Sigmoid colon (tissue), 7 donors: Measurements from ENCODE around the gene BFAR. TPM values are rescaled to one million over a fixed set of nuclear protein-coding genes. Genes with fewer than 3 reads are reported as not detected.

ENCODE experiments used
- DNase-seq: peaks from one replicate; pipeline ENCODE4 v3.0.0-alpha.2; 2019
- H3K27ac ChIP-seq, 4 donors: fragments of 200-600 bp; sonication (generic); one replicate each; pipeline ENCODE4 v1.5.1; 2016 to 2019; ENCODE audit warnings: mild to moderate bottlenecking in 1 of 4
- H3K27me3 ChIP-seq, 3 donors: fragments of 200-600 bp; sonication (generic); one replicate each; pipeline ENCODE4 v1.5.1; 2019; ENCODE audit warnings: mild to moderate bottlenecking in 1 of 3
- H3K36me3 ChIP-seq, 4 donors: fragments of 200-600 bp; sonication (generic); one replicate each; pipeline ENCODE4 v1.5.1; 2016 to 2019
- H3K4me1 ChIP-seq, 4 donors: fragments of 200-600 bp; sonication (generic); one replicate each; pipeline ENCODE4 v1.5.1; 2017 to 2019
- H3K4me3 ChIP-seq, 4 donors: fragments of 200-600 bp; sonication (generic); one replicate each; pipeline ENCODE4 v1.5.1; 2017 to 2019; ENCODE audit warnings: mild to moderate bottlenecking in 2 of 4, moderate library complexity in 1 of 4
- H3K9me3 ChIP-seq, 4 donors: fragments of 200-600 bp in 3 of 4; sonication (generic) in 3 of 4; one replicate each; pipeline versions ENCODE4 v1.5.1 to v1.6.1; 2013 to 2019
- EP300 ChIP-seq, 4 donors: sonication (generic); formaldehyde crosslinking; IDR thresholded peaks; one replicate each; pipeline ENCODE4 v1.6.1; 2017; ENCODE audit warnings: antibody characterized with exemption in 4 of 4
- POLR2A ChIP-seq, 2 donors: fragments of 450-650 bp; IDR thresholded peaks; one replicate each; pipeline ENCODE4 v1.6.1; 2016; ENCODE audit warnings: antibody characterized with exemption in 2 of 2, mild to moderate bottlenecking in 2 of 2, moderate library complexity in 2 of 2
- POLR2AphosphoS5 ChIP-seq, 4 donors: sonication (generic); formaldehyde crosslinking; IDR thresholded peaks; one replicate each; pipeline ENCODE4 v1.6.1; 2017; ENCODE audit warnings: antibody characterized with exemption in 4 of 4
- WGBS, 2 donors: extraction: QIAGEN DNeasy Blood & Tissue Kit; methylation state at CpG; one replicate each; pipeline ENCODE4 v1.1.7; 2013; 5-methylcytosine and 5-hydroxymethylcytosine counted together
- intact Hi-C: fragments of 100-400 bp; cut with DNase I; formaldehyde crosslinking; loops from one replicate; pipeline ENCODE4 v1.15.1; 2023
- polyA plus RNA-seq, 3 donors: library from polyadenylated mRNA; stranded (reverse); fragments of 200-250 nt; gene quantifications; one replicate each; pipeline ENCODE4 v1.2.3, GENCODE V29; 2013
- total RNA-seq, 4 donors: library from RNA; depleted of rRNA; stranded (reverse); fragments of >200 nt; gene quantifications; one replicate each; pipeline ENCODE4 v1.1.0, GENCODE V29; 2016
- TF ChIP-seq, protein P1 (sequence below), 4 experiments: fragments of 450-650 bp in 3 of 4; fragments of 200-600 bp in 1 of 4; IDR thresholded peaks; one replicate each; pipeline ENCODE4 v1.5.1; 2016 to 2019; ENCODE audit warnings: antibody characterized with exemption in 4 of 4, mild to moderate bottlenecking in 3 of 4, moderate library complexity in 2 of 4
- donor health status: healthy with polysubstance abuse.
- donor health status: Bipolar disorder and iron deficiency.
- donor health status: healthy.

The BFAR gene
- total and polyA plus RNA-seq, 7 donors, result 38.1 to 64.9 (median 52.3) TPM

DNA sequence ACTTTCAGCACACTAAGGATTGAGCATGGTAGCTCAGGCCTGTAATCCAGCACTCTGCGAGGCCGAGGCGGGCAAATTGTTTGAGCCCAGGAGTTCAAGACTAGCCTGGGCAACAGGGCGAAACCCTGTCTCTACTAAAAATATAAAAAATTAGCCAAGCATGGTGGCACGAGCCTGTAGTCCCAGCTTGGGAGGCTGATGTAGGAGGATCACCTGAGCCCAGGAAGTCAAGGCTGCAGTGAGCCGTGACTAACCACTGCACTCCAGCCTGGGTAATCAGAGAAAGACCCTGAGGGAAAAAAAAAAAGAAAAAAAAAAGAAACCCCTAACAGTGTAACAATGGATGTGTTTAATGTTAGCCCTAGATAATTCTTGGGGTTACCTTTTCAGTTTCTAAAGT lies 26.6 kb upstream of the BFAR start:
- TF ChIP-seq POLR2AphosphoS5 (IDR thresholded peaks at IDR 0.05) (no peak), POLR2A (IDR thresholded peaks at IDR 0.05) (no peak), EP300 (IDR thresholded peaks at IDR 0.05) (no peak)
- TF ChIP-seq, protein P1, sequence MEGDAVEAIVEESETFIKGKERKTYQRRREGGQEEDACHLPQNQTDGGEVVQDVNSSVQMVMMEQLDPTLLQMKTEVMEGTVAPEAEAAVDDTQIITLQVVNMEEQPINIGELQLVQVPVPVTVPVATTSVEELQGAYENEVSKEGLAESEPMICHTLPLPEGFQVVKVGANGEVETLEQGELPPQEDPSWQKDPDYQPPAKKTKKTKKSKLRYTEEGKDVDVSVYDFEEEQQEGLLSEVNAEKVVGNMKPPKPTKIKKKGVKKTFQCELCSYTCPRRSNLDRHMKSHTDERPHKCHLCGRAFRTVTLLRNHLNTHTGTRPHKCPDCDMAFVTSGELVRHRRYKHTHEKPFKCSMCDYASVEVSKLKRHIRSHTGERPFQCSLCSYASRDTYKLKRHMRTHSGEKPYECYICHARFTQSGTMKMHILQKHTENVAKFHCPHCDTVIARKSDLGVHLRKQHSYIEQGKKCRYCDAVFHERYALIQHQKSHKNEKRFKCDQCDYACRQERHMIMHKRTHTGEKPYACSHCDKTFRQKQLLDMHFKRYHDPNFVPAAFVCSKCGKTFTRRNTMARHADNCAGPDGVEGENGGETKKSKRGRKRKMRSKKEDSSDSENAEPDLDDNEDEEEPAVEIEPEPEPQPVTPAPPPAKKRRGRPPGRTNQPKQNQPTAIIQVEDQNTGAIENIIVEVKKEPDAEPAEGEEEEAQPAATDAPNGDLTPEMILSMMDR (IDR thresholded peaks at IDR 0.05), result no peak
- H3K9me3 ChIP-seq, result no peaks in the 10 kb centered on the region
- no peak overlapping the region for H3K4me3 ChIP-seq
- WGBS, 2 donors, result 76 to 97% methylated on average over 6 of the region's 6 CpGs
- no peaks in the 10 kb centered on the region for H3K27me3 ChIP-seq
- intact Hi-C loops, result no loop called here
- DNase-seq, result no peak
- H3K36me3 ChIP-seq, result peaks cover 18 to 99% (median 56%) of the 10 kb centered on the region in 4 donors
- no peaks in the 10 kb centered on the region for H3K4me1 ChIP-seq
- H3K27ac ChIP-seq, result no peak overlapping the region

DNA sequence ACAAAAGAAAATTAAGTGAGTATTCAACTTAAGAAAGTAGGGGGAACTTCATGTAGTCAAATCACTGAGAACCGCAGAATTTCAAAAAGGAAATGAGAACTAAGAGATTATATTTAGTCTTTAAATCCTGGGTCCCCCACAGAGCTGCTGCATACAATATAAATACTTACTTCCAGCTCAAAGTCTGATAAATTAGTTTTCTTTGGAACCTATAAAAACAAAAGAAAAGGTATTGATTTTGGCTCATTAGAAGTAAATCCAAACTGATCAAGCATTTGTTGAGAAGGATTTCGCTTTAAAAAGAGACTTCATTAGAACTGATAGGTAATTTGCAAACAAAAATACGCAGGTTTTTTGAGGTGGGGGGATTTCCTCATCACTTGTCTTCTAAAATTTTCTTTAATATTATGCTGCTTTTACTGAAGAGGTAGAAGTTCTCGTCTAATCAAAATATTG lies 24.6 kb upstream of the BFAR start:
- no peak for DNase-seq
- no peaks in the 10 kb centered on the region for H3K27me3 ChIP-seq
- no peak overlapping the region for H3K27ac ChIP-seq
- intact Hi-C loops, result no loop called here
- H3K4me1 ChIP-seq, result no peaks in the 10 kb centered on the region
- 86 to 93% methylated on average over 4 of the region's 4 CpGs for WGBS, 2 donors
- H3K4me3 ChIP-seq, result no peak overlapping the region
- H3K9me3 ChIP-seq, result no peaks in the 10 kb centered on the region
- peaks cover 18 to 98% (median 60%) of the 10 kb centered on the region in 4 donors for H3K36me3 ChIP-seq
- TF ChIP-seq POLR2AphosphoS5 (IDR thresholded peaks at IDR 0.05) (no peak), POLR2A (IDR thresholded peaks at IDR 0.05) (no peak), EP300 (IDR thresholded peaks at IDR 0.05) (no peak)
- TF ChIP-seq, protein P1 (IDR thresholded peaks at IDR 0.05), result no peak

DNA sequence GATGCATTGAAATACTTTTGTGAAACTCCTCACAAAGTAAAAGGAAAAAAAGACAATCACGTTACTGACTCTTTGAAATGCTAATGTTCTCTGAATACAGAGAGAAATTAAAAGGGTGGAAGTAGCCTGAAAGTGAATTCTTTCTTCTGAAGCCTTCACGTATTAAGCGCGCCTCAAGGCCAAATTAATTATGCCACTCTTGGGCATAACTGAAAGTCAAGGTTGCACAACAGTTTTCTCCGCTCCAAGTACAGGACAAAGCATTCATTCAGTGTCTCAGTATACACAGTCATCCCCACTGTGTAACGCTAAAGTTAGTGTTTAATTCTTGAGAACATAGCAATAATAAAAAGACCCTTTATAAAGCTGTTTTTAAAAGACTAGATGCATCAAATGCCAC lies 24.1 kb upstream of the BFAR start:
- DNase-seq, result no peak
- intact Hi-C loops, result no loop called here
- H3K36me3 ChIP-seq, result peaks cover 18 to 98% (median 56%) of the 10 kb centered on the region in 4 donors
- no peak overlapping the region for H3K4me3 ChIP-seq
- TF ChIP-seq, protein P1 (IDR thresholded peaks at IDR 0.05), result no peak
- TF ChIP-seq POLR2A (IDR thresholded peaks at IDR 0.05) (no peak), POLR2AphosphoS5 (IDR thresholded peaks at IDR 0.05) (no peak), EP300 (IDR thresholded peaks at IDR 0.05) (no peak)
- no peaks in the 10 kb centered on the region for H3K4me1 ChIP-seq
- H3K9me3 ChIP-seq, result no peaks in the 10 kb centered on the region
- no peaks in the 10 kb centered on the region for H3K27me3 ChIP-seq
- 87 to 92% methylated on average over 6 of the region's 6 CpGs for WGBS, 2 donors
- no peak overlapping the region for H3K27ac ChIP-seq

DNA sequence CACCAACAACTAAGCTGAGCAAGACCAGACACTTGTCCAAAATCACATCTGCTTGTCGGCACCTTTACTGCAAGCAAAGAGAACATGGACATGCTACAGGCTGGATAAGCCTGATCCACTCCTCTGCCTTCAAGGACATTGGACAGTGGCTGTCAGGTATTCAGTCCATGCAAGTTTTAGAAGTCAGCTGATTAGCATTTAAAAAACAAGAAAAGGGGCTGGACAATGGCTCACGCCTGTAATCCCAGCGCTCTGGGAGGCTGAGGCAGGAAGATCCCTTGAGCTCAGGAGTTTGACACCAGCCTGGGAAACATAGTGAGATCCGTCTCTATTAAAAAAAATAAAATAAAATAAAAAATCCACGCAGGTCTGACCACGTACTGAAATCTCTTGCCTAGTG lies 23.0 kb upstream of the BFAR start:
- intact Hi-C loops, result no loop called here

More for the DNA sequence above, 23.0 kb upstream of the BFAR start:
- Histone ChIP-seq H3K36me3 (peaks cover 10 to 98% (median 56%) of the 10 kb centered on the region in 4 donors), H3K4me1 (no peaks in the 10 kb centered on the region), H3K27me3 (no peaks in the 10 kb centered on the region), H3K27ac (no peak overlapping the region), H3K9me3 (no peaks in the 10 kb centered on the region), H3K4me3 (no peak overlapping the region)
- WGBS, 2 donors, result 97 to 98% methylated on average over 6 of the region's 6 CpGs
- DNase-seq, result no peak
- TF ChIP-seq EP300 (IDR thresholded peaks at IDR 0.05) (no peak), POLR2A (IDR thresholded peaks at IDR 0.05) (no peak), POLR2AphosphoS5 (IDR thresholded peaks at IDR 0.05) (no peak)
- TF ChIP-seq, protein P1 (IDR thresholded peaks at IDR 0.05), result no peak
